BJ (cell line): ENCODE data around the gene POLR1H. TPM values are rescaled to one million over a fixed set of nuclear protein-coding genes. Genes with fewer than 3 reads are reported as not detected.

Experiments used
- CTCF ChIA-PET: fragments of 350-600 bp; formaldehyde crosslinking; extraction: SDS; loops from one replicate; lab custom pipeline; 2021; ENCODE audit warnings: antibody characterized with exemption, inconsistent platforms; lab: Yijun Ruan, JAX
- POLR2A ChIA-PET: fragments of 300-600 bp; sonication (Branson Sonifier 250); formaldehyde crosslinking; extraction: SDS; loops from one replicate; lab custom pipeline; 2021; ENCODE audit warnings: antibody characterized with exemption; lab: Charles Lee
- DNase-seq: peaks from one replicate; pipeline ENCODE4 v3.0.0-alpha.2; 2011; ENCODE audit warnings: low read depth
- H3K27me3 ChIP-seq: 2 replicates; pipeline ENCODE4 v1.6.0; 2011; ENCODE audit warnings: low read length; ENCODE audit not compliant: control insufficient read depth, insufficient read depth
- H3K36me3 ChIP-seq: 2 replicates; pipeline ENCODE4 v1.5.1; 2011; ENCODE audit warnings: low read length; ENCODE audit not compliant: control insufficient read depth, insufficient read depth
- H3K4me3 ChIP-seq: 2 replicates; pipeline ENCODE4 v1.5.1; 2011; ENCODE audit warnings: low read depth, mild to moderate bottlenecking, control low read depth, low read length
- CTCF ChIP-seq: IDR thresholded peaks from 2 replicates; pipeline ENCODE4 v1.5.1; 2011; ENCODE audit warnings: low read depth, mild to moderate bottlenecking, control low read depth, inconsistent platforms, low read length, moderate library complexity; ENCODE audit not compliant: insufficient read depth
- polyA plus RNA-seq: library from polyadenylated mRNA; depleted of rRNA; stranded (reverse); fragments of >200 nt; gene quantifications from 2 replicates; pipeline ENCODE4 v1.2.3, GENCODE V29; 2011

Gene POLR1H
- polyA plus RNA-seq, 1 experiment: 28.6 TPM

- DNase-seq: no peak
- ChIA-PET POLR2A (no interaction called here), CTCF (interaction anchor here (0.5 to 0.9 kb wide), 3 partner anchors 15 to 59 kb away, joined by 3 to 4 read pairs (median 3); no protein-coding TSS in a partner anchor)
- no peak overlapping the region for H3K4me3 ChIP-seq
- no peak for TF ChIP-seq CTCF
- H3K27me3 ChIP-seq: no peaks in the 10 kb centered on the region
- H3K36me3 ChIP-seq: no peaks in the 10 kb centered on the region
Observed at GRCh38 chr6:30044630-30045029, 16.4 kb upstream of the POLR1H start.

- no peak overlapping the region for H3K4me3 ChIP-seq
- H3K27me3 ChIP-seq: no peaks in the 10 kb centered on the region
- CTCF ChIA-PET: interaction anchor here (0.6 to 1.1 kb wide), 4 partner anchors 12 to 84 kb away, joined by 3 to 5 read pairs (median 4); partner anchors contain the start of gene POLR1H
- H3K36me3 ChIP-seq: no peaks in the 10 kb centered on the region
- no peak for TF ChIP-seq CTCF
- POLR2A ChIA-PET: no interaction called here
- DNase-seq: no peak
Observed at GRCh38 chr6:30047220-30047619, 13.8 kb upstream of the POLR1H start.

- no peak for TF ChIP-seq CTCF
- ChIA-PET POLR2A (no interaction called here), CTCF (no interaction called here)
Observed at GRCh38 chr6:30053682-30054081, 7.4 kb upstream of the POLR1H start.

GRCh38 chr6:30055513-30055912 is 5.6 kb upstream of the POLR1H start:
- H3K36me3 ChIP-seq: 0 out of 2 replicates have a peak, but pooled peaks cover 3% of the 10 kb centered on the region
- TF ChIP-seq CTCF: no peak
- ChIA-PET POLR2A (no interaction called here), CTCF (no interaction called here)
- no peaks in the 10 kb centered on the region for H3K27me3 ChIP-seq
- H3K4me3 ChIP-seq: no peak overlapping the region
- no peak for DNase-seq

More at GRCh38 chr6:30053682-30054081, 7.4 kb upstream of the POLR1H start:
- DNase-seq: no peak
- no peak overlapping the region for H3K4me3 ChIP-seq
- H3K27me3 ChIP-seq: no peaks in the 10 kb centered on the region
- 0 out of 2 replicates have a peak, but pooled peaks cover 3% of the 10 kb centered on the region for H3K36me3 ChIP-seq

- no peak for DNase-seq
- H3K4me3 ChIP-seq: peak overlapping the region; percentile 65
- TF ChIP-seq CTCF: no peak
- no peaks in the 10 kb centered on the region for H3K27me3 ChIP-seq
- ChIA-PET CTCF (interaction anchor here (1.0 to 1.8 kb wide), 4 partner anchors 8 to 208 kb away, joined by 3 to 5 read pairs (median 4); no protein-coding TSS in a partner anchor), POLR2A (no interaction called here)
- H3K36me3 ChIP-seq: 0 out of 2 replicates have a peak, but pooled peaks cover 2% of the 10 kb centered on the region
Observed at GRCh38 chr6:30060606-30061091, 416 bp upstream of the POLR1H start.
